Stimulated activated CD8-positive, alpha-beta memory T cell treated with anti-CD3 and anti-CD28 coated beads, Interleukin-15, amount 100 ng/mL, for 1 hour (primary cell): Measurements from ENCODE around the gene RAB8B.
A peak's percentile ranks its signal among the peaks of the same experiment; 100 is the strongest.

Experiments used
- DNase-seq: peaks from one replicate; pipeline ENCODE4 v3.0.0-alpha.2; 2020; ENCODE audit warnings: low read depth

RAB8B gene

GRCh38 chr15:63188926-63189871, at the start of gene RAB8B:
Gene RAB8B, plus strand, starts transcription at chr15:63189606. Its CDS starts 19 bp downstream, at chr15:63189625.
- DNase-seq = peak; percentile 99

DNA sequence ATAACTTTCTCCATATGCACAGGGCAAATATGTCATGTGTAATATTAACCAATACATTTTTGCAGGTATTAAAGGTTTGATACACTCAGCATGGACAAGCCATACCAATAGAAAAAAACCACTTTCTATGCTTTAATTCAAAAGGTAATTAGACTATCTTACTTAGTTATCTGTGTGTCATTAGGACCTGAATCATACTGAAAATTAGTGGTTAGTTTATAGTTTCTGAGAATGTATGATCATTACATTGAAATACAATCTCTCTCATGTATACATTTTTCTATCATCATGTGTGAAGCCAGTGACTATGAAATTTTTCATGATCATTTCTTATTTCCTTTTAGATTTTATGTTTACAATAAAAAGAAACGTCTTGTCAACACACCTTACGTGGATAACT, 48.5 kb upstream of the RAB8B start:
- no peak for DNase-seq

DNA sequence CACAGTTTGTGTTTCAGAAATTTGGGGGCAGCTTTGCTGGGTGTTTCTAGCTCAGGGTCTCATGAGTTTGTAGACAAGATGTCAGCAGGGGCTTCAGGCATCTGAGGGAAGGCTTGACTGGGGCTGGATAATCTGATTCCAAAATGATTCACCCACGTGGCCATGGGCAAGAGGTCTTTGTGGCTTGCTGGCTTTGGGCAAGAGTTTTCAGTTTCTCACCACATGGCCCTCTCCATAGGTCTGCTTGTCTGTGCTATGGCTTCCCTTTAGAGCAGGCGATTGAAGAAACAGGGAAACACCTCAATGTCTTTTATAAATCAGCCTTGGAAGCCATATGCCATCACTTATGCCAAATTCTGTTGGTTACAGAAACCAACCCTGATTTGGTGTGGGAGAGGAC, 44.0 kb upstream of the RAB8B start:
- no peak for DNase-seq

DNA sequence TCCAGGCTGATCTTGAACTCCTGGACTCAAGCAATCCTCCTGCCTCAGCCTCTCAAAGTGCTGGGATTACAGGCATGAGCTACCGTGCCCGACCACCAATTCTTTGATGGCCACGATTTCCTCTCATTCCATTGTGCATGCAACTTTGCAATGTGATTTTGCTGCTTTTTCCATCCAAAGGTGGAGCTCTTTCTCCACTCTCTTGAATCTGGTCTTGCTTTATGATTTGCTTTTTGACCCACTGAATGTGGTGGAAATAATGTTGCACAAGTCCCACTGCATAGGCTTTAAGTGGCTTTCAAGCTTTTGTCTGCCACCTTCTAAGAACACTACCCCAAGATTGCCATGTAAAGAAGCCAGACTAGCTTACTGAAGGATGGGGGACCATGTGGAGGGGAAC, 42.7 kb upstream of the RAB8B start:
- DNase-seq = no peak

GRCh38 chr15:63151665-63152064, 37.7 kb upstream of the RAB8B start:
- DNase-seq = no peak

- no peak for DNase-seq
These were observed 33.9 kb upstream of the RAB8B start for GRCh38 chr15:63155486-63155885.

DNA sequence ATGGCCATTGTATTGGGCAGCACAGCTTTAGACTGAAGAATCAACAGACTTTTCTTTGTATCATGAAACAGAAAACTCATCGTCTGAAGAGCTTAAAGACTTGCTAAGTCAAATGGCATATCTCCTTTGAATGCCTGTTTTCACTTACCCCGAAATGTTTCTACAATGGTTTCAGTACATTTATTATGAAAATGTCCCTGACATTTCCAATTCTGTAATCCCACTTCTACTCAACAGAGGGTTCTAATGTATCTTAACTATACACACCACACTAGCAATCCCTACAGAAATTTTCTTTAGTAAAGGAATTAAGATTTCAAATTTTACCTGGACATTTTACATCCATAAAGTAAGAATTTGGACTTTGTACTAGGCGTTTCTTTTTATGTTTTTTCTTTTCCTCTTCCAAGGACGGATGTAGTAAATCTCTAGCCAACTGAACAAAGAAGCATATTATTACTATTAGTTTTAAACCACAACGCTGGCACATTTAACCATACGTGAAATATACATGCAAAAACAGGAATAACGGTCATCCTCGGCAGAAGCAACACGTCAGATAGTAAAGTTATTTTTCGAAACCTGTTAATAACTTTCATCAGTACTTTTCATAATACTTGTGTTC, 33.2 kb upstream of the RAB8B start:
- DNase-seq = no peak

DNA sequence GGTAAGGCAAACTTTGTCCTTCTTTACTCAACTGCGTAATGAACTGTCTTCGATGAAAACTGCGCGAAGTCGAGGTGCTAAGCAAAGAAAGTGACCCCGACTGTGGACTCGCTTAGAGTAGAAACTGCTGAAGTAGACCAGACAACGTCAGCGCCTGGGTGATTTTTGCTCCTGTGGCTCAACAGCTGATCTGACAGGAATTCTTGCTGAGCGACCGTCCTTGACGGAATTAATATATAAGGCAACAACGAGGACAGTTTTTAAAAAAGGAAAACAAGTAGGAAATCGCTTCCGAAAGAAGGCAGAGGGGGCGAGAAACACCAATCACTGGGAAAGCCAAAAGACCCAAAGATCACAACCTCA, 32.7 kb upstream of the RAB8B start:
- DNase-seq = no peak

DNA sequence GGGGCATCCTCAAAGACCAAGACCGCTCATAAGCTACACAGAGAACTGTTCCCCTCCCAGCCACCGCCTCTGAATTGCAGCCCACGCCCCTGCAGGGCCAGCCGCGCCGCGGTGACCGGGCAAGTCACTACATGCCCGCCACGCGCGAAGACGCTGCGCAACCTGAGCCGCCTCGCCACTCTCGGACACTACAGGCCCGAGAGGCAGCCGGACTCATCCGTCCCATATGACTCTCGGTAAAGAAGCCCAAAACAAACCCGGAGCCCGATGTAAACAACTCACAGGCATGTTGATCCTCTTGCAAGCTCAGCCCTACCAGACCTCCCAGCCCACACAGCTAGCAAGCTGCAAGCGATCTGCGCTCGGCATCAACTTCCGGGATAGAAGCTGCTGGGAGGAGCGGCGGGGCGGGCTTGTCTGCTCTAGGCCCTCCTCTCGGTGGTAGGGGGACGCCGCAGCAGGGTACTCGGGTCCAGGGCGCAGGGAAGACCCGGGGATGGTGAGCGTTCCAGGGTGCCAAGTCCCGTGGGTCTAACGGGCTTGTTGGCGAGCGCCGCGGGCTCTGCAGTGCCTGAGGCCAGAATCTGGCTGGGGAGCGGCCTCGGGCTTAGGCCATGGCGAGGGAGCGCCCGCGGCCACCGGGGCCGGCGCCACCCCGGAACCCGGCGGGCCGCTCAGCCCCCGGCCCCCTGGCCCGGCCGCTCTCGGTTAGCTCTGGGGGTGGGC, 32.1 kb upstream of the RAB8B start, which contains the start of gene RPS27L:
TSS of gene RPS27L (minus strand) at position 360 of the 726 bp plus-strand sequence. CDS start at position 288, 72 bp downstream.
- DNase-seq = peak; percentile 76

DNA sequence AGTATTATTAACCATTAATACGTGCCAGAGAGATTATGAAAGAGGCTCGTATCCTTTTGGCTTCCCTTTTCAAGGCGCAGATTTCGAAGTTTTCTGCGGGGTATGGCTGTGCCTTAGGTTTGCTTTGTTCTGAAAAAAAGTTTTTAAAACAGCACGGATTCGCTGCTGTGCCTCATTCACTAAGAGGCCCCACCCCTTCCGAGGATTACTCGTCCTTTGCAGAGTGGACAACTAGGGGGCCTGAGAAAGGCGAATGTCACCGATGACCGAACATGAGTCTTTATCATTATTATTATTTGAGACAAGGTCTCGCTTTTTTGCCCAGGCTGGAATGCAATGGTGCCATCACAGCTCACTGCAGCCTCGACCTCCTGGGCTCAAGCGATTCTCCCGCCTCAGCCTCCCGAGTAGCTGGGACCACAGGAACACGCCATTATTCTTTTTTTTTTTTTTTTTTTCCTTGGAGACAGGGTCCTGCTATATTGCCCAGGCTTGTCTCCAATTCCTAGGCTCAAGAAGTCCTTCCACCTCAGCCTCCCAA, 31.4 kb upstream of the RAB8B start:
- DNase-seq = no peak

- no peak for DNase-seq
These were observed 28.8 kb upstream of the RAB8B start for GRCh38 chr15:63160638-63161037.

DNA sequence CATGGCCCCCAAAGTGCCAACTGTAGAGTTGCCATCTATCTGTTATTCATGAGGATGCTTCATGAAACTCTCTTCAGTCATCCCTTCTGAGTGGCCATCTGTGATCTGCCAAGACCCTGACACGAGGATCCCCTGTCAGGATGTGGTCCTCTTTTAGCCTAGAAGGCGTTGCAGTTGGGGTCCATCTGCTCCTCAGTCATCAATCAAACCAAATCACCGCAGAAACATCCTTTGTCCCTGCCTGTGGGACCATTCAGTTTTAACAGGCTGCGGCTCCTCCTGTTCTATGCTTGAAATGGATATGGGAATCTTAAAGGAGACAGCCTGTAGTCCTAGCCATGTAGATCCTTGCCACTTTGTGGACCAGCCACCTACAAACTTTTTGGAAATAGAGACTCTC, 26.2 kb upstream of the RAB8B start:
- no peak for DNase-seq

- no peak for DNase-seq
These were observed 24.1 kb upstream of the RAB8B start for GRCh38 chr15:63165166-63165859.

- DNase-seq = no peak
These were observed 23.2 kb upstream of the RAB8B start for GRCh38 chr15:63166219-63166618.

DNA sequence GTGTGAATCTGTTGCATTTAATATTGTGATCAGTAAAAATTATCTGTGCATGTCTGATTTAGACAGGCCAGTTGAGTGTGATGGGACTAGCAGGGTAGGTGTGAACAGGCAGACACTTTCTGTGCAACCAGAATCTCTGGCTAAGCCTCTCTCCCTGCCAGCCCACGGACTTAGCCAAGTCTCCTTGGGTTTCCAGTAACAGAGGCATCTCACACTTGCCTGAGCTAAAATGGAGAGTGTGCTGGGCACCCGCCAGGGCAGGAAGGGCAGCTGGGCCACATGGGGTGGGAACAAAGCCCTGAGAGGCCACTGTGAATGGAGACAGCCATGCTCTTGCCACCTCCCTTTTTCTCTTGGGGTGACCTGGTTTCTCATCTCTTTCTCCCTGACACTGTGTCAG, 19.6 kb upstream of the RAB8B start:
- DNase-seq = no peak

DNA sequence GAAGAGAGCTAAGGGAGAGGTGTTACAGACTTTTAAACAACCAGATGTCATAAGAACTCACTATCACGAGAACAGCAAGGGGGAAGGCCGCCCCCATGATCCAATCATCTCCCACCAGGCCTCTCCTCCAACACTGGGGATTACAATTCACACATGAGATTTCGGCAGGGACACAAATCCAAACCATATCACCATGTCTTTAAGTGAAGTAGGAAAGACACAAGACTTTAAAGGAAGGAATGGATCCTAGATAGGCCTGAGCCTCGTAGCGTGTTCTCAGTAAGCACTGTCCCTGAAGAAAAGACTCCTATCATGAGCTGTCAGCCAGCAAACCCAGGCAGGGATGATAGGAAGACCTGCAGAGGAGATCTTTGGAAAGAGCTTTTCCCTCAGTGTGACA, 17.0 kb upstream of the RAB8B start:
- DNase-seq = no peak

- no peak for DNase-seq
These were observed 16.5 kb upstream of the RAB8B start for GRCh38 chr15:63172851-63173451.

DNA sequence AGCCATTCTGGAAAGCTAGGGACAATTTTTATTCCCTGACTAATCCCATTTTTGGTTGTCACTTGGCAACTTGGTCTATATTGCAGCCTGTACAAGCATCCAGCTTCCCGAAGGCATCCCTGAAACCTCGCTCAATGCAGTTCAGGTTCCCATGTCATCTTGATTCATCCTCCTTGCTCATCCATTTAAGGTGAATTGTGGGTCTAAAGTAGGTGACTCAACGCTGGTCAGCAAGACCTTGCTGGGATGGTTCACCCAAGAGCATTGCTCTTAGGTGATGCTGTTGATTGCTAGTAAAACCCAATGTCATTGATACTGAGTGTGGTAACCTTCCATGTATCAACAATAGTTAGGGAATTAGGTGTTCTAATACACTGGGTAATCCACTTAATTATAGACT, 13.1 kb upstream of the RAB8B start:
- DNase-seq = no peak

GRCh38 chr15:63178034-63178433, 11.4 kb upstream of the RAB8B start:
- no peak for DNase-seq

DNA sequence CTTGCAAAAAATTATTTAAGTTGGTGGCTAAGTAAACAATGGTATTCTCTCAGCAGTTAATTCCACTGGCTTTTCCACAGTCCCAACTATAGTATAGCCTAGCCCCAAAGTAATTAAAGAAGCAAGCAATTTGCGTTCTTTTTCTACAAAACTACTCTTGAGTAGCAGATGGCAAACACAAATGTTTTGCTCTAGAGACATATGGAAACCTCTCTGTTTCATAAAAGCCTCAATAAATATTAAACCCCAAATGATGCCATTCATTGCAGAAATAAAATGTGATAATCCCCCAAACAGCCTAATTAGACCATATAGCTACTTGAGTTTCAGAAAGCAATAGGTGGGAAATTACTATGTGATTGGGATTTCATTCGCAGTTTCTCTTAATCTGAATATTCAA, 8.7 kb upstream of the RAB8B start:
- DNase-seq = no peak

DNA sequence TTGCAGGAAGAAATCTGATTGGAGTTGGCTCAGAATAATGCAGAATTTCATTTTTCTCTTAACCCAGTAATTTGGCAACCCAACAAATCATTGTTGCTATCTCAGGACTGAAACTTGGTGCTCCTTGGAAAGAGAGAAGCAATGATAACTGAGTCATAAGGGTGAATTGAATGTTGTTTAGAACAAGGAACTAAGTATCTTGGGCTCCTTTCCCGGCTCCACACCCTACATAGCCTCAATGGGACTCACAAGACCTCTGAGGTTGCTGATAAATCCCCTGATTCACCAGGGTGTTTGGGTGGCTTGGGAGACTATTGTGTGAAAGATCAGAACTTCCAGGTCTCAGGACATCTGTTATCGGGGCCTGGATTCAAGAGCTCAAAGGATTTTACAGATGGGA, 7.8 kb upstream of the RAB8B start:
- DNase-seq = no peak
